ENCODE measurements around the gene DCST1. TPM values are rescaled to one million over a fixed set of nuclear protein-coding genes. Genes with fewer than 3 reads are reported as not detected.
A peak's percentile ranks its signal among the peaks of the same experiment; 100 is the strongest.

Gene DCST1
- total RNA-seq, 2 experiments from 2014 or later, result 0.33 to 0.39 TPM

GRCh38 chr1:155001425-155001674 is 32.3 kb upstream of the DCST1 start:
- Histone ChIP-seq H3K9me3 (ENCODE audit: control insufficient read depth in 1 of 2, insufficient read depth in 1 of 2, low read length in 2 of 2) (no peaks in the 10 kb centered on the region), H3K36me3 (ENCODE audit: insufficient read depth, low read length) (peaks cover 3% of the 10 kb centered on the region), H3K27me3 (ENCODE audit: control insufficient read depth in 1 of 2, insufficient read depth in 2 of 2, low read length in 2 of 2) (no peaks in the 10 kb centered on the region), H3K27ac (ENCODE audit: low read depth in 1 of 2, low read length in 2 of 2) (peak overlapping the region; percentile 92 to 96), H3K4me3 (ENCODE audit: low read length) (peak overlapping the region; percentile 73), H3K4me1 (ENCODE audit: insufficient read depth, low read length) (peaks cover 75% of the 10 kb centered on the region)
- H3K4me3 Mint-ChIP-seq, result peak overlapping the region; percentile 99
- H3K4me1 Mint-ChIP-seq (ENCODE audit: low read depth), result peaks cover 60% of the 10 kb centered on the region
- POLR2A ChIA-PET, result interaction anchor here (1.0 to 10.2 kb wide), 7 partner anchors 9 to 65 kb away, joined by 4 to 189 read pairs (median 28); partner anchors contain the start of genes CKS1B, FLAD1, PBXIP1 and PMVK
- peaks cover 15% of the 10 kb centered on the region for H3K36me3 Mint-ChIP-seq (ENCODE audit: low read depth)
- H3K27me3 Mint-ChIP-seq, result no peaks in the 10 kb centered on the region
- H3K27ac Mint-ChIP-seq, result peak overlapping the region; percentile 90
- CTCF ChIA-PET, result interaction anchor here (1.1 to 13.2 kb wide), 2 partner anchors 17 to 40 kb away, joined by 4 to 159 read pairs; partner anchors contain the start of gene PYGO2
- DNase-seq (peak in 1 of 14 experiments; percentile 56), ATAC-seq (ENCODE audit: poor library complexity) (no peak)
- intact Hi-C loops (cut with DNase I, micrococcal nuclease), result loop anchor here (1.0 to 5.0 kb wide), 5 partner anchors 16 to 61 kb away; partner anchors contain the start of genes EFNA4 (in 2 of the 2) and CKS1B (in 1 of the 2)
- TF ChIP-seq, protein P1, sequence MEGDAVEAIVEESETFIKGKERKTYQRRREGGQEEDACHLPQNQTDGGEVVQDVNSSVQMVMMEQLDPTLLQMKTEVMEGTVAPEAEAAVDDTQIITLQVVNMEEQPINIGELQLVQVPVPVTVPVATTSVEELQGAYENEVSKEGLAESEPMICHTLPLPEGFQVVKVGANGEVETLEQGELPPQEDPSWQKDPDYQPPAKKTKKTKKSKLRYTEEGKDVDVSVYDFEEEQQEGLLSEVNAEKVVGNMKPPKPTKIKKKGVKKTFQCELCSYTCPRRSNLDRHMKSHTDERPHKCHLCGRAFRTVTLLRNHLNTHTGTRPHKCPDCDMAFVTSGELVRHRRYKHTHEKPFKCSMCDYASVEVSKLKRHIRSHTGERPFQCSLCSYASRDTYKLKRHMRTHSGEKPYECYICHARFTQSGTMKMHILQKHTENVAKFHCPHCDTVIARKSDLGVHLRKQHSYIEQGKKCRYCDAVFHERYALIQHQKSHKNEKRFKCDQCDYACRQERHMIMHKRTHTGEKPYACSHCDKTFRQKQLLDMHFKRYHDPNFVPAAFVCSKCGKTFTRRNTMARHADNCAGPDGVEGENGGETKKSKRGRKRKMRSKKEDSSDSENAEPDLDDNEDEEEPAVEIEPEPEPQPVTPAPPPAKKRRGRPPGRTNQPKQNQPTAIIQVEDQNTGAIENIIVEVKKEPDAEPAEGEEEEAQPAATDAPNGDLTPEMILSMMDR (IDR thresholded peaks at IDR 0.05), result no peak
- no peaks in the 10 kb centered on the region for H3K9me3 Mint-ChIP-seq

DNA sequence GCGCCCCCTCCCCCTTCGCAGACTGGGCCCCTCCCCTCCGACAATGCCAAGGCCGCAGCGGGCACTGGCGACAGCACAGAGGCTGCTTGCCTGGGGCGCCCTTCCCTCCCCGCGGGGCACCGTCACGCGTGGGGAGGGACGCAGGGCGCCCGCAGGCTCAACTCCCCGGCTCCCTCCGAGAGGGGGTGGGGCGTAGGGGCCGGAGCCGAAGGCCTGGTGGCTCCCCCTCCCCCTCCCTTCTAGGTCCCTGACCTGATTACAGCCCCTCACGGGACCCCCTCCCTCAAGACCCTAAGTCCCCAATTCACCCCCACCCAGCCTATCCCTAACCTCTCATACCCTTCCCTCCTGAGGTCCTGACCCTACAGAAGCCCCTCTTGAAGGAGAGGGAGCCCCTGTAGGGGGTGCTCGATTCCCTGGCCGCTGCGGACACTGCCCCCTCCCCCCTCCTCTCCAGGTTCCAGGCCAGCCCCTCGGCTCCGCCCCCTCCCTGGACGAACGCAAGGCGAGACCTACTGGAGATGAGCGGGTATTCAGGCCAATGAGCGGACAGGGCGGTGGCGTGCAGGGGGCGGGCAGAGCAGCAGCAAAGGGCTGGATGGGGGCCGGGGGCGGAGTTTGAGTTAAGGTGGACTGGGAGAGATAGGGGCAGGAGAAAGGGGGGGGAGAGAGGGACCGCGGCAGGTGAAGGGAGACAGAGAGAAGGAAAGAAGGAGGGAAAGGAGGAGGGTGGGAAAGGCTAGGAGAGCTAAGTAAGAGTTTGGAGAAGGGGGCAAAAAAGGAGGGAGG is 31.8 kb upstream of the DCST1 start:
- TF ChIP-seq, protein P1 (IDR thresholded peaks at IDR 0.05), result no peak
- ATAC-seq (ENCODE audit: poor library complexity) (peak; percentile 73), DNase-seq (peak; percentile 94 to 99 (median 98))
- Mint-ChIP-seq H3K9me3 (no peaks in the 10 kb centered on the region), H3K36me3 (ENCODE audit: low read depth) (peaks cover 15% of the 10 kb centered on the region), H3K4me3 (peak overlapping the region; percentile 99), H3K27me3 (no peaks in the 10 kb centered on the region), H3K27ac (peak overlapping the region; percentile 90), H3K4me1 (ENCODE audit: low read depth) (peaks cover 65% of the 10 kb centered on the region)
- ChIA-PET POLR2A (interaction anchor here (1.0 to 10.2 kb wide), 8 partner anchors 10 to 65 kb away, joined by 4 to 189 read pairs (median 22); partner anchors contain the start of genes CKS1B, FLAD1, PBXIP1 and PMVK), CTCF (interaction anchor here (1.1 to 13.2 kb wide), 2 partner anchors 17 to 41 kb away, joined by 4 to 159 read pairs; partner anchors contain the start of gene PYGO2)
- Histone ChIP-seq H3K27ac (ENCODE audit: low read depth in 1 of 2, low read length in 2 of 2) (peak overlapping the region; percentile 92 to 96), H3K27me3 (ENCODE audit: control insufficient read depth in 1 of 2, insufficient read depth in 2 of 2, low read length in 2 of 2) (no peaks in the 10 kb centered on the region), H3K4me3 (ENCODE audit: low read length) (peak overlapping the region; percentile 73), H3K9me3 (ENCODE audit: control insufficient read depth in 1 of 2, insufficient read depth in 1 of 2, low read length in 2 of 2) (no peaks in the 10 kb centered on the region), H3K4me1 (ENCODE audit: insufficient read depth, low read length) (peaks cover 80% of the 10 kb centered on the region), H3K36me3 (ENCODE audit: insufficient read depth, low read length) (peaks cover 3% of the 10 kb centered on the region)
- intact Hi-C loops (cut with DNase I, micrococcal nuclease), result loop anchor here (1.0 to 5.0 kb wide), 7 partner anchors 15 to 65 kb away; partner anchors contain the start of genes EFNA4 (in 2 of the 2), CKS1B (in 1 of the 2) and FLAD1 (in 1 of the 2)

DNA sequence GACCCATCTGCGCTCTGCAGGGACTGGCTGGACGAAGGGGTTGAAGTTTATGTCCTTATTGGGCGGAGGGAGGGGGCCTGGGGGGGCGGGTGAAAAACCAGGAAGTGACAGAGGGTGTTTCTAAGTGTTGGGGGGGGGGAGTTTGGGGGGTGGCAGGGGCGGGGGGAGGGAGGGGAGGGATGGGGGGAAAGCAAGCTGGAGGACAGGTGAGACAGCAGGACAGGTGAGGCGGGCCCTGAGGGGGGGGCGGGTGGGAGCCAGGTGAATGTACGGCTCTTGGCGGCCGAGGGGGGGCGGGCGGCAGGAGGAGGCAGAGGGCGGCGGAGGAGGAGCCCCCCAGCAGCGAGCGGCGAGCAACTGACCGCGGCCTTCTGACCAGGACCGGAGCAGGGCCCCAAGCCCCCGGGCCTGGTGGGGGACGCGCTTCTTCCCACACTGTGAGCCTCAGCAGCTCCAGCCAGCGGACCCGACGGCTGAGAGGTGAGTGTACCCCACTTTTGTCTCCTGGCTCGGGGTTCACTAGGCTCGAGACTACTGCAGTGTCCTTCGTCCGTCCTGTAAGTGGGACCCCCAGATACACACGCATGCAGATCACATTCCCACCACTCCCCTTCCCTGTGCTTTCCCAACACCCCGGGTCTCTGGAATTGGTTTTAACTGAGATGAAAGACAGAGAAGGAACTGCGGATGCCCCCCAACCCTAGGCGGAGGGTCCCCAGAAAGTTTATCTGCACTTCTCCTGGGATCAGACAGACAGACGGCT is 31.0 kb upstream of the DCST1 start, which contains the start of gene ZBTB7B:
ZBTB7B (plus strand) TSS at position 339 of the 763 bp plus-strand sequence. CDS start 11,859 bp downstream, outside the sequence.
- TF ChIP-seq, protein P1 (IDR thresholded peaks at IDR 0.05), result no peak
- H3K36me3 ChIP-seq (ENCODE audit: insufficient read depth, low read length), result peaks cover 3% of the 10 kb centered on the region
- H3K4me3 Mint-ChIP-seq, result peak within 1 kb of the TSS; percentile 99
- ATAC-seq (ENCODE audit: poor library complexity) (no peak), DNase-seq (no peak)
- H3K9me3 ChIP-seq (ENCODE audit: control insufficient read depth in 1 of 2, insufficient read depth in 1 of 2, low read length in 2 of 2), result no peaks in the 10 kb centered on the region
- intact Hi-C loops (cut with DNase I, micrococcal nuclease), result loop anchor here in 1 of 2 experiments (1.0 to 5.0 kb wide), 3 partner anchors 19 to 65 kb away; partner anchors contain the start of genes EFNA4 and FLAD1
- H3K9me3 Mint-ChIP-seq, result no peaks in the 10 kb centered on the region
- H3K4me3 ChIP-seq (ENCODE audit: low read length), result peak within 1 kb of the TSS; percentile 73
- peaks cover 67% of the 10 kb centered on the region for H3K4me1 Mint-ChIP-seq (ENCODE audit: low read depth)
- peaks cover 80% of the 10 kb centered on the region for H3K4me1 ChIP-seq (ENCODE audit: insufficient read depth, low read length)
- H3K27ac Mint-ChIP-seq, result peak within 1 kb of the TSS; percentile 90
- ChIA-PET CTCF (interaction anchor here (1.1 to 13.2 kb wide), 3 partner anchors 10 to 41 kb away, joined by 3 to 159 read pairs (median 4); partner anchors contain the start of gene PYGO2), POLR2A (interaction anchor here (1.4 to 10.2 kb wide), 6 partner anchors 10 to 66 kb away, joined by 4 to 189 read pairs (median 22); partner anchors contain the start of genes CKS1B, PBXIP1, PMVK and PYGO2)
- peak within 1 kb of the TSS; percentile 92 to 96 for H3K27ac ChIP-seq (ENCODE audit: low read depth in 1 of 2, low read length in 2 of 2)
- H3K27me3 ChIP-seq (ENCODE audit: control insufficient read depth in 1 of 2, insufficient read depth in 2 of 2, low read length in 2 of 2), result no peaks in the 10 kb centered on the region
- H3K27me3 Mint-ChIP-seq, result no peaks in the 10 kb centered on the region
- H3K36me3 Mint-ChIP-seq (ENCODE audit: low read depth), result peaks cover 15% of the 10 kb centered on the region
